Suprapubic skin (tissue), 4 donors: ENCODE results near the gene PRSS22.

Experiments
- EP300 ChIP-seq: sonication (generic); formaldehyde crosslinking; IDR thresholded peaks from one replicate; pipeline ENCODE4 v1.6.1; 2017; ENCODE audit warnings: antibody characterized with exemption
- POLR2A ChIP-seq, 2 donors: fragments of 450-650 bp; IDR thresholded peaks; one replicate each; pipeline ENCODE4 v1.6.1; 2017; ENCODE audit warnings: antibody characterized with exemption in 2 of 2, mild to moderate bottlenecking in 2 of 2, moderate library complexity in 2 of 2
- POLR2AphosphoS5 ChIP-seq, 3 donors: sonication (generic); formaldehyde crosslinking; IDR thresholded peaks; one replicate each; pipeline ENCODE4 v1.6.1; 2017; ENCODE audit warnings: antibody characterized with exemption in 3 of 3
- TF ChIP-seq, protein P1 (sequence below), 2 donors: fragments of 200-600 bp in 1 of 2; fragments of 450-650 bp in 1 of 2; sonication (generic) in 1 of 2; IDR thresholded peaks; one replicate each; pipeline ENCODE4 v1.5.1; 2016 to 2019; ENCODE audit warnings: antibody characterized with exemption in 2 of 2, mild to moderate bottlenecking in 1 of 2, moderate library complexity in 1 of 2

DNA sequence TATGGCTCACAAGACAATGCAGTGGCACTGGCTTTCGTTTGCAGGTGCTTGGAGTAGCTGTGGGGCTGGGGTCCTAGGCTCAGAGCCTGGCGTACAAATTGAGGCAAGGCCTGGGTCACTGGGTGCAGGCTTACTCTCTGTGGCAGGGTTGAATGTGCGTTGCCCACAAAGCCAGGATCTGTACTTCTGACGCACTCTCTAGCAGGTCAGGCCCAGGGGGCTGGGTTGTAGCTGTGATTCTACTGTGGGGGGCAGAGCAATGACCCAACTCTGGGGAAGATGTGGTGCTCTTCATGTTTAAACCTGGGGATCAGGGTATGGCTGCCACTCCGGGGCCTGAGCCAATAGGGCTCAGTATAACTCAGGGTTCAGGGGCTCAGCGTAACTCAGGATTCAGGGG lies 47.3 kb downstream of the PRSS22 start:
- TF ChIP-seq, protein P1, sequence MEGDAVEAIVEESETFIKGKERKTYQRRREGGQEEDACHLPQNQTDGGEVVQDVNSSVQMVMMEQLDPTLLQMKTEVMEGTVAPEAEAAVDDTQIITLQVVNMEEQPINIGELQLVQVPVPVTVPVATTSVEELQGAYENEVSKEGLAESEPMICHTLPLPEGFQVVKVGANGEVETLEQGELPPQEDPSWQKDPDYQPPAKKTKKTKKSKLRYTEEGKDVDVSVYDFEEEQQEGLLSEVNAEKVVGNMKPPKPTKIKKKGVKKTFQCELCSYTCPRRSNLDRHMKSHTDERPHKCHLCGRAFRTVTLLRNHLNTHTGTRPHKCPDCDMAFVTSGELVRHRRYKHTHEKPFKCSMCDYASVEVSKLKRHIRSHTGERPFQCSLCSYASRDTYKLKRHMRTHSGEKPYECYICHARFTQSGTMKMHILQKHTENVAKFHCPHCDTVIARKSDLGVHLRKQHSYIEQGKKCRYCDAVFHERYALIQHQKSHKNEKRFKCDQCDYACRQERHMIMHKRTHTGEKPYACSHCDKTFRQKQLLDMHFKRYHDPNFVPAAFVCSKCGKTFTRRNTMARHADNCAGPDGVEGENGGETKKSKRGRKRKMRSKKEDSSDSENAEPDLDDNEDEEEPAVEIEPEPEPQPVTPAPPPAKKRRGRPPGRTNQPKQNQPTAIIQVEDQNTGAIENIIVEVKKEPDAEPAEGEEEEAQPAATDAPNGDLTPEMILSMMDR (IDR thresholded peaks at IDR 0.05), result no peak
- TF ChIP-seq POLR2A (IDR thresholded peaks at IDR 0.05), result no peak
- no peak for TF ChIP-seq EP300
- no peak for TF ChIP-seq POLR2AphosphoS5 (IDR thresholded peaks at IDR 0.05)
